Nephron progenitor cell (in vitro differentiated cells): Measurements from ENCODE around the gene FOXA1.

Experiments used
- DNase-seq: peaks from one replicate; pipeline ENCODE4 v3.0.0; 2021
- H3K27ac Mint-ChIP-seq: 2 replicates; pipeline ENCODE4 v1.8.0; 2021; ENCODE audit warnings: mild to moderate bottlenecking, moderate library complexity, mixed read lengths
- H3K27me3 Mint-ChIP-seq: 2 replicates; pipeline ENCODE4 v1.8.0; 2021; ENCODE audit warnings: mild to moderate bottlenecking, low read depth, mixed read lengths; ENCODE audit not compliant: poor library complexity
- H3K36me3 Mint-ChIP-seq: 2 replicates; pipeline ENCODE4 v1.8.0; 2021; ENCODE audit warnings: low read depth, mixed read lengths
- H3K4me1 Mint-ChIP-seq: 2 replicates; pipeline ENCODE4 v1.8.0; 2021; ENCODE audit warnings: mixed read lengths
- H3K4me3 Mint-ChIP-seq: 2 replicates; pipeline ENCODE4 v1.8.0; 2021; ENCODE audit warnings: mild to moderate bottlenecking, moderate library complexity, mixed read lengths
- H3K9me3 Mint-ChIP-seq: 2 replicates; pipeline ENCODE4 v1.8.0; 2021; ENCODE audit warnings: mild to moderate bottlenecking, moderate library complexity, mixed read lengths
- CTCF ChIP-seq: fragments of 200-600 bp; sonication (generic); IDR thresholded peaks from 2 replicates; pipeline ENCODE4 v1.5.0; 2021; ENCODE audit warnings: antibody characterized with exemption

Gene FOXA1

GRCh38 chr14:37594971-37595808 is at the start of gene FOXA1, which contains the start of gene TTC6:
FOXA1 (minus strand) TSS chr14:37595249; CDS start chr14:37594972, 277 bp downstream.
TTC6 (plus strand) TSS chr14:37595629; CDS start chr14:37622065, 26,436 bp downstream.
- peaks cover 99% of the 10 kb centered on the region for H3K27me3 Mint-ChIP-seq

GRCh38 chr14:37643701-37644100 is 48.7 kb upstream of the FOXA1 start:
- peaks cover 6% of the 10 kb centered on the region for H3K27me3 Mint-ChIP-seq
- no peaks in the 10 kb centered on the region for H3K36me3 Mint-ChIP-seq
- no peak overlapping the region for H3K27ac Mint-ChIP-seq
- no peak for TF ChIP-seq CTCF
- no peaks in the 10 kb centered on the region for H3K4me1 Mint-ChIP-seq
- H3K9me3 Mint-ChIP-seq, result no peaks in the 10 kb centered on the region
- H3K4me3 Mint-ChIP-seq, result no peak overlapping the region
- DNase-seq, result no peak

More at GRCh38 chr14:37594971-37595808, at the start of gene FOXA1, which contains the start of gene TTC6:
- peaks cover 27% of the 10 kb centered on the region for H3K4me1 Mint-ChIP-seq
- no peaks in the 10 kb centered on the region for H3K36me3 Mint-ChIP-seq
- H3K27ac Mint-ChIP-seq, result no peak within 1 kb of the TSS
- H3K4me3 Mint-ChIP-seq, result peak within 1 kb of the TSS; percentile 83
- DNase-seq, result peak; percentile 63
- no peaks in the 10 kb centered on the region for H3K9me3 Mint-ChIP-seq
- no peak for TF ChIP-seq CTCF

- no peaks in the 10 kb centered on the region for H3K9me3 Mint-ChIP-seq
- no peak for TF ChIP-seq CTCF
- no peak overlapping the region for H3K27ac Mint-ChIP-seq
- DNase-seq, result no peak
- H3K4me3 Mint-ChIP-seq, result no peak overlapping the region
- H3K36me3 Mint-ChIP-seq, result no peaks in the 10 kb centered on the region
- H3K27me3 Mint-ChIP-seq, result peaks cover 6% of the 10 kb centered on the region
- H3K4me1 Mint-ChIP-seq, result no peaks in the 10 kb centered on the region
Measured at GRCh38 chr14:37642125-37642524, 47.1 kb upstream of the FOXA1 start.

- no peak for DNase-seq
- Mint-ChIP-seq H3K4me1 (no peaks in the 10 kb centered on the region), H3K4me3 (no peak overlapping the region), H3K27ac (no peak overlapping the region), H3K36me3 (no peaks in the 10 kb centered on the region), H3K27me3 (peaks cover 6% of the 10 kb centered on the region), H3K9me3 (no peaks in the 10 kb centered on the region)
- no peak for TF ChIP-seq CTCF
Measured at GRCh38 chr14:37641117-37641516, 46.1 kb upstream of the FOXA1 start.

GRCh38 chr14:37638599-37638998 is 43.5 kb upstream of the FOXA1 start:
- peaks cover 6% of the 10 kb centered on the region for H3K27me3 Mint-ChIP-seq
- no peaks in the 10 kb centered on the region for H3K36me3 Mint-ChIP-seq
- no peak for DNase-seq
- no peaks in the 10 kb centered on the region for H3K9me3 Mint-ChIP-seq
- no peak overlapping the region for H3K27ac Mint-ChIP-seq
- H3K4me1 Mint-ChIP-seq, result no peaks in the 10 kb centered on the region
- TF ChIP-seq CTCF, result no peak
- H3K4me3 Mint-ChIP-seq, result no peak overlapping the region

GRCh38 chr14:37637341-37637740 is 42.3 kb upstream of the FOXA1 start:
- H3K4me1 Mint-ChIP-seq, result no peaks in the 10 kb centered on the region

More at GRCh38 chr14:37637341-37637740, 42.3 kb upstream of the FOXA1 start:
- H3K27me3 Mint-ChIP-seq, result peaks cover 6% of the 10 kb centered on the region
- TF ChIP-seq CTCF, result no peak
- H3K9me3 Mint-ChIP-seq, result no peaks in the 10 kb centered on the region
- no peaks in the 10 kb centered on the region for H3K36me3 Mint-ChIP-seq
- H3K27ac Mint-ChIP-seq, result peak overlapping the region; percentile 57
- no peak for DNase-seq
- no peak overlapping the region for H3K4me3 Mint-ChIP-seq
